Neutrophil (primary cell): ENCODE data around the gene DNAJB8.

ENCODE experiments used
- H3K27ac ChIP-seq: fragments of 200-600 bp; sonication (generic); 2 replicates; pipeline ENCODE4 v1.5.1; 2016; ENCODE audit warnings: mild to moderate bottlenecking, moderate library complexity
- H3K27me3 ChIP-seq: fragments of 200-600 bp; sonication (generic); 2 replicates; pipeline ENCODE4 v1.6.0; 2016; ENCODE audit warnings: mild to moderate bottlenecking
- H3K36me3 ChIP-seq: fragments of 200-600 bp; sonication (generic); 2 replicates; pipeline ENCODE4 v1.5.1; 2017
- H3K4me1 ChIP-seq, 2 experiments: fragments of 200-600 bp in 1 of 2; sonication (generic) in 1 of 2; 1 replicate in 1 of 2; 2 replicates in 1 of 2; pipeline versions ENCODE4 v1.5.1 to v1.6.1; 2013 to 2016; ENCODE audit warnings: low read depth in 1 of 2, low read length in 1 of 2, mild to moderate bottlenecking in 1 of 2, moderate library complexity in 1 of 2; ENCODE audit not compliant: control insufficient read depth in 1 of 2, insufficient read depth in 1 of 2
- H3K4me3 ChIP-seq, 2 experiments: fragments of 200-600 bp in 1 of 2; sonication (generic) in 1 of 2; 1 replicate in 1 of 2; 2 replicates in 1 of 2; pipeline ENCODE4 v1.5.1; 2013 to 2016; ENCODE audit warnings: low read depth in 1 of 2, low read length in 1 of 2, mild to moderate bottlenecking in 1 of 2, moderate library complexity in 1 of 2
- H3K9me3 ChIP-seq: fragments of 200-600 bp; sonication (generic); 2 replicates; pipeline ENCODE4 v1.5.1; 2016
- CTCF ChIP-seq: fragments of 200-600 bp; sonication (generic); IDR thresholded peaks from 2 replicates; pipeline ENCODE4 v1.5.1; 2016; ENCODE audit warnings: antibody characterized with exemption

DNAJB8 gene

DNA sequence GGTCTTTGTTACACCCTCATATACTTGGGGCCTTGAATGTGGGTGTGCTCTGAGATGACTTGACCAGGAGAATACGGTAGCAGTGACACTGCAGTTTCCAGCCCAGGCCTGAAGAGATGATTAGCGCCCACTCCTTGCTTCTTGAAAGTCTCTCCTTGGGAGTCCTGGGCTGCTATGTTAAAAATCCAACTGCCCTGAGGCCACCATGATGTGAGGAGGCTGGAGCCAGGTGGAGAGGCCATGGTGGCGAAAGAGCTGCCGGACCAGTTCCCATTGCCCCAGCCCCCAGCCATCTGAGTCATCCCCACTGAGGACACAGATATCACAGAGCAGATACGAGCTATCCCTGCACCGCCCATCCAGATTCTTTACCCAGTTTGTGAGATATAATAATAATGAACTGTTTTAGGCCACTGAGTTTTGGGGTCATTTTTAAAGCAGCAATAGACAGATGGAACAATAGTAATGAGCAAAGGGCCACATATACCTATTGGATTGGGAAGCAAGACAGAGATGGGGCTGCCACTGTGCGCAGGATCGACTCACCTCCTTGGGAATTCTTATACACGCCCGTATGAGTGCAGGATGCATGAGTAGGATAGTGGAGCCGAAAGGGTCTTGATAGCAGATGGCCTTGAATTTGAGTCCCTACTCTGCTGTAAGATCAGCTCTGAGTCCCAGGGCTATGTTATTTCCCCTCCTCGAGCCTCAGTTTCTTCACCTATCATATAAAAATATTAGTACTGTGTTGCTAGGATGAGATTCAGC lies 38.5 kb upstream of the DNAJB8 start:
- Histone ChIP-seq H3K27ac (no peak overlapping the region), H3K4me3 (no peak overlapping the region), H3K27me3 (peaks cover 5% of the 10 kb centered on the region), H3K9me3 (no peaks in the 10 kb centered on the region), H3K4me1 (no peaks in the 10 kb centered on the region), H3K36me3 (no peaks in the 10 kb centered on the region)
- TF ChIP-seq CTCF, result no peak

DNA sequence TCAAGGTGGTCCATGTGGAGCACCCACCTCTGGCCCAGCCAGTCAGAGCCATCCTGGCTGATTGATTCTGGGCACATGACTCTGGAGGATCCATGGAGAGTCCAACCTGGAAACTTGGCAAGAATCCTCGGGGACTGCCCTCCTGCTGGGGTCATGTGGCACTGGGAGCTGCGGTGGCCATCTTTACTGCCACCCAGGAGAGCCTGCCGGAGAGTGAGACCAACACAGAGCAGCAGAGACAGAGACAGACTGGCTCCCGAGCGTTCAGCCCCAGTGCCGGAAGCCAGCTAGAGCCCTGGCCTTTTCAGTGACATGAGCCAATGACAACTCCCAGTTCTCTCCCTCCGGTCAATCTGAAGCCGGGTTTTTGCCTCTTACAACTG lies 37.8 kb upstream of the DNAJB8 start:
- Histone ChIP-seq H3K4me3 (no peak overlapping the region), H3K27ac (no peak overlapping the region), H3K36me3 (no peaks in the 10 kb centered on the region), H3K27me3 (peaks cover 11% of the 10 kb centered on the region), H3K4me1 (no peaks in the 10 kb centered on the region), H3K9me3 (no peaks in the 10 kb centered on the region)
- no peak for TF ChIP-seq CTCF

DNA sequence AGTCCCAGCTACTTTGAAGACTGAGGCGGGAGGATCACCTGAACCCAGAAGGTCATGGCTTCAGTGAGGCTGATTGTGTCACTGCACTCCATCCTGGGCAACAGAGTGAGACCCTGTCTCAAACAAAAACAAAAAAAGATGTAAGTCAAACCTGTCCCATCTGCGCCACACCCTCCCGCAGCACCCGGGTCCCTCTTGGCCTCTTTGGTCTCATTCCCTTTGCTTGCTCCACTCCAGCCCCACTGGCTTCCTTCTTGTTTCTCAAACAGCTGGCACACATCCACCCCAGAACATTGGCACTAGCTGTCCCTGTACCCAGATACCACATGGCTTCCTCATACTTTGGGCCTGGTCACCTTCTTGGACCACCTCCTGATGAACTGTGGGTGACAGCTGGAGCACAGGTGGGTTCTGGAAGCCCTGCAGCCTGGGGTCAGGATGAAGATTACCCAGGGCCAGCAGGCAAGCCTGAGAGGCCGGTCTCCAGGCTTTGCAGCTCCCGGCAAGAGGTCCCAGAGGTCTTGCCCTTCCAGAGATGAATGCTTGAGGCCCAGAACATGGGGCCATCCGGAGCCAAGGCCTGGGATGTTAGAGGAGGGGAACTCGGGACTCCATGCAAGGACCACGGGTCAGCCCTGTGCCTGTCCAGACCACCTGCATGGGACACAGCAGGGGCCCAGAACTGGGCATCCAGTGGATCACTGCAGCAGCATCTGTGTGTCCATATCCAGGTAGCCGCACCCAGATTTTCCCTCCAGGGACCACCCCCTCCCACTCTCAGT lies 37.3 kb upstream of the DNAJB8 start:
- no peak overlapping the region for H3K4me3 ChIP-seq
- no peaks in the 10 kb centered on the region for H3K9me3 ChIP-seq
- peaks cover 17% of the 10 kb centered on the region for H3K27me3 ChIP-seq
- TF ChIP-seq CTCF, result no peak
- no peak overlapping the region for H3K27ac ChIP-seq
- no peaks in the 10 kb centered on the region for H3K4me1 ChIP-seq
- H3K36me3 ChIP-seq, result no peaks in the 10 kb centered on the region

- Histone ChIP-seq H3K27me3 (peaks cover 24% of the 10 kb centered on the region), H3K4me3 (no peak overlapping the region), H3K9me3 (no peaks in the 10 kb centered on the region), H3K4me1 (no peaks in the 10 kb centered on the region), H3K36me3 (no peaks in the 10 kb centered on the region), H3K27ac (no peak overlapping the region)
- no peak for TF ChIP-seq CTCF
Observed at GRCh38 chr3:128503164-128503651, 36.5 kb upstream of the DNAJB8 start.

DNA sequence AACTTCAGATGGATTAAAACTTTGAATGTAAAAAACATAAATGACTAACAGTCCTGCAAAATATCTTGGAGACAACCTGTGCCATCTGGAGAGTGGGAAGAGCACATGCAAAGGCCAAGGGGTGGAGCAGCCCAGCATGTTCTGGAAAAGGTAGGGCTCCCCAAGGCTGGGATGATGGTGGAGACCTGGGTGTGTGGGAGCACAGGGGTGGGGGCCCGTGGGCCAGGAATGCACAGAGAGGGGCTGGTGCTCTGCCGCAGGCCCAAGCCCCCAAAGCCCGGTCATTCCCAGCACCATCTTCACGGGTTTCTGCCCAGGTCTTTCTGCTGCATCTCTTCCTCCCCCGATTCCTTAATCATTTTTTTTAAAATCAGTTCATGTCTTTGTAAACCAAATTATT lies 36.0 kb upstream of the DNAJB8 start:
- TF ChIP-seq CTCF, result no peak
- Histone ChIP-seq H3K4me3 (no peak overlapping the region), H3K27ac (no peak overlapping the region), H3K4me1 (peaks cover 0 to under 1% of the 10 kb centered on the region in 2 experiments), H3K27me3 (peaks cover 29% of the 10 kb centered on the region), H3K9me3 (no peaks in the 10 kb centered on the region), H3K36me3 (no peaks in the 10 kb centered on the region)
